Measurements from ENCODE around the gene HDAC4. TPM values are rescaled to one million over a fixed set of nuclear protein-coding genes. Genes with fewer than 3 reads are reported as not detected.

The HDAC4 gene
- total and polyA plus RNA-seq, 4 donors = 2.9 to 37.2 (median 4.4) TPM

DNA sequence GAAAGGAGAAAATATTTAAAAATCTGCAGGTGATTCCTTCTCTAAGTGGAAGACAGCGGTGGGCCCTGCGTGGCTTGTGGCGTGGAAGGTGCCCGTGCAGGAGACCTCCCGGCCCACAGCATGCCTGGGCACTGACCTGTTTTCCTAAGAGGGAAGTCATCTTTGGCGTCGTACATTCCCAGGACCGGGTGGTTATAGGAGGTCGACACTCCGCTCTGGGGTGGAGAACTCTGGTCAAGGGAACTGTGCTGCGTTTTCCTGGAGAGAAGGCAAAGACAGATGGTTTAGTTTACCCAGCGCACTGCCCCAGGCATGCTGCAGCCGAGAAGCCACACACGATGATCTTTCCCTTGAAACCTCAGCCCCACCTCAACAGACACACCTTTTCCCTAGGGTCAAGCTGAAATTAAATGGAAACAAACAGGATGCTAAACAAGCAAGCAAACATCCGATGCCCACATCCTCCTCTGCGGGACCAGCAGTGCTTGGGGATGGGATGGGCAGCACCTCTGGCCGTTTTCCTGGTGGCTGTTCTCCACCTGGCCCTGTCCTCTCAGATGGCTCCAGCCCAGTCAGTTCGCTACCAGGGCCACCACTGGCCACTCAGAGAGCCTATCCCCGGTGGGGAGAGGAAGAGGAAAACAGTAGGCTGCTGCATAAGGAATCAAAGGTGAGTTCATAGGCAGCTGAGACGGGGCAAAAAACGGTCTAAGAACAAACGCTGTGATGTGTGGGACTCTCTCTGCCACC is 244.1 kb downstream of the HDAC4 start (continued):
- TF ChIP-seq, protein P1, sequence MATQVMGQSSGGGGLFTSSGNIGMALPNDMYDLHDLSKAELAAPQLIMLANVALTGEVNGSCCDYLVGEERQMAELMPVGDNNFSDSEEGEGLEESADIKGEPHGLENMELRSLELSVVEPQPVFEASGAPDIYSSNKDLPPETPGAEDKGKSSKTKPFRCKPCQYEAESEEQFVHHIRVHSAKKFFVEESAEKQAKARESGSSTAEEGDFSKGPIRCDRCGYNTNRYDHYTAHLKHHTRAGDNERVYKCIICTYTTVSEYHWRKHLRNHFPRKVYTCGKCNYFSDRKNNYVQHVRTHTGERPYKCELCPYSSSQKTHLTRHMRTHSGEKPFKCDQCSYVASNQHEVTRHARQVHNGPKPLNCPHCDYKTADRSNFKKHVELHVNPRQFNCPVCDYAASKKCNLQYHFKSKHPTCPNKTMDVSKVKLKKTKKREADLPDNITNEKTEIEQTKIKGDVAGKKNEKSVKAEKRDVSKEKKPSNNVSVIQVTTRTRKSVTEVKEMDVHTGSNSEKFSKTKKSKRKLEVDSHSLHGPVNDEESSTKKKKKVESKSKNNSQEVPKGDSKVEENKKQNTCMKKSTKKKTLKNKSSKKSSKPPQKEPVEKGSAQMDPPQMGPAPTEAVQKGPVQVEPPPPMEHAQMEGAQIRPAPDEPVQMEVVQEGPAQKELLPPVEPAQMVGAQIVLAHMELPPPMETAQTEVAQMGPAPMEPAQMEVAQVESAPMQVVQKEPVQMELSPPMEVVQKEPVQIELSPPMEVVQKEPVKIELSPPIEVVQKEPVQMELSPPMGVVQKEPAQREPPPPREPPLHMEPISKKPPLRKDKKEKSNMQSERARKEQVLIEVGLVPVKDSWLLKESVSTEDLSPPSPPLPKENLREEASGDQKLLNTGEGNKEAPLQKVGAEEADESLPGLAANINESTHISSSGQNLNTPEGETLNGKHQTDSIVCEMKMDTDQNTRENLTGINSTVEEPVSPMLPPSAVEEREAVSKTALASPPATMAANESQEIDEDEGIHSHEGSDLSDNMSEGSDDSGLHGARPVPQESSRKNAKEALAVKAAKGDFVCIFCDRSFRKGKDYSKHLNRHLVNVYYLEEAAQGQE (IDR thresholded peaks at IDR 0.05) = no peak
- TF ChIP-seq SP1 (IDR thresholded peaks at IDR 0.05) = no peak
- TF ChIP-seq HNF4A (conservative IDR thresholded peaks at IDR 0.05) = no peak
- no peak for TF ChIP-seq EGR1 (IDR thresholded peaks at IDR 0.05; ENCODE audit: low read depth in 2 of 2)
- no peak for TF ChIP-seq RXRA (IDR thresholded peaks at IDR 0.05)

DNA sequence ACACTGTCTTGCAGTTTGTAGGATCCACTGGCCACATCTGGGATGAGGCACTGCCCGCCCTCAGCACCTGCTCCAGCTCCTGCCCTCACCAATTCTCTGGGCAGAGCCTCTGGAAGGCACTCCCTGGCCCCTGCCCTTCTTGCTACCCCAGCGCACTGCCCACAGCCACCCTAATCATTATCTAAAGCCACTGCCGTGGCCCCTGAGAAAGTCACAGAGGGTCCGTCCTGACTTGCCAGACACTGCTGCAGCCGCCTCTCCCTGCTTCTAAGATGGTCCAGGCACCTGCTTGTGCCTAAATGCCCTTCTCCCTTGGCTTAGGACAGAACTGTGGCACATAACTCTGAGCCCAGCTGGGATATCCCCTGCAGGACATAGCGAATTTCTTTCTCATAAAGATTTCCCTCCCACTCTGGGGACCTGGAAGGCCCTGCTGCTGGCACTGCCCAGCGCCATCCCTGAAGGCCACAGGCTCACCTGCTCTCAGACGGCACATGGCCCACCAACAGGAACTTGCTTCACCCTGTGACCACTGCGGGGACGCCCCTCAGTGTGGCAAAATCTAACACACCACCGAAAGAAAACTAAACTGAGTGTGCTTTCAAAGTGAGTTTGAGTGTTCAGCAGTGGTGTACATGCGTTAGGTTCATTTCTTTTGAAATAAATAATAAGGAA is 244.9 kb downstream of the HDAC4 start:
- Histone ChIP-seq H3K9ac (ENCODE audit: low read depth in 1 of 2, low read length in 2 of 2) (no peak overlapping the region), H3K27ac (ENCODE audit: low read depth in 1 of 2, low read length in 2 of 2) (no peak overlapping the region), H3K9me3 (ENCODE audit: control insufficient read depth in 4 of 4, low read length in 3 of 4) (no peaks in the 10 kb centered on the region), H3K4me1 (ENCODE audit: control insufficient read depth in 4 of 4, insufficient read depth in 4 of 4, low read length in 3 of 4) (no peaks in the 10 kb centered on the region), H3K36me3 (ENCODE audit: control insufficient read depth in 4 of 4, insufficient read depth in 3 of 4, low read depth in 1 of 4, low read length in 3 of 4) (peaks cover 7 to 50% (median 11%) of the 10 kb centered on the region in 4 donors), H3K27me3 (ENCODE audit: control insufficient read depth in 4 of 4, insufficient read depth in 4 of 4, low read length in 3 of 4) (no peaks in the 10 kb centered on the region), H3K4me3 (ENCODE audit: low read depth in 1 of 3, low read length in 3 of 3) (no peak overlapping the region)
- WGBS = 97% methylated on average over 12 of the region's 12 CpGs
- TF ChIP-seq HNF4A (conservative IDR thresholded peaks at IDR 0.05) = no peak
- TF ChIP-seq, protein P2, sequence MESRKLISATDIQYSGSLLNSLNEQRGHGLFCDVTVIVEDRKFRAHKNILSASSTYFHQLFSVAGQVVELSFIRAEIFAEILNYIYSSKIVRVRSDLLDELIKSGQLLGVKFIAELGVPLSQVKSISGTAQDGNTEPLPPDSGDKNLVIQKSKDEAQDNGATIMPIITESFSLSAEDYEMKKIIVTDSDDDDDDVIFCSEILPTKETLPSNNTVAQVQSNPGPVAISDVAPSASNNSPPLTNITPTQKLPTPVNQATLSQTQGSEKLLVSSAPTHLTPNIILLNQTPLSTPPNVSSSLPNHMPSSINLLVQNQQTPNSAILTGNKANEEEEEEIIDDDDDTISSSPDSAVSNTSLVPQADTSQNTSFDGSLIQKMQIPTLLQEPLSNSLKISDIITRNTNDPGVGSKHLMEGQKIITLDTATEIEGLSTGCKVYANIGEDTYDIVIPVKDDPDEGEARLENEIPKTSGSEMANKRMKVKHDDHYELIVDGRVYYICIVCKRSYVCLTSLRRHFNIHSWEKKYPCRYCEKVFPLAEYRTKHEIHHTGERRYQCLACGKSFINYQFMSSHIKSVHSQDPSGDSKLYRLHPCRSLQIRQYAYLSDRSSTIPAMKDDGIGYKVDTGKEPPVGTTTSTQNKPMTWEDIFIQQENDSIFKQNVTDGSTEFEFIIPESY (IDR thresholded peaks at IDR 0.05) = no peak
- no peak for TF ChIP-seq RXRA (IDR thresholded peaks at IDR 0.05)
- no peak for TF ChIP-seq FOXA1 (IDR thresholded peaks at IDR 0.05)
- TF ChIP-seq ATF3 (IDR thresholded peaks at IDR 0.05) = no peak
- no peak for TF ChIP-seq CTCF (IDR thresholded peaks at IDR 0.05; ENCODE audit: low read depth, low read length, missing input control)
- no peak for TF ChIP-seq HNF4G (IDR thresholded peaks at IDR 0.05)
- no peak for TF ChIP-seq SP1 (IDR thresholded peaks at IDR 0.05)
- no peak for TF ChIP-seq MAX (IDR thresholded peaks at IDR 0.05)
- no peak for TF ChIP-seq YY1 (IDR thresholded peaks at IDR 0.05)
- no peak for TF ChIP-seq GABPA (IDR thresholded peaks at IDR 0.05 in 1 of 2, conservative IDR thresholded peaks at IDR 0.05 in 1 of 2)
- no peak for TF ChIP-seq EGR1 (IDR thresholded peaks at IDR 0.05; ENCODE audit: low read depth in 2 of 2)
- TF ChIP-seq NR2F2 (IDR thresholded peaks at IDR 0.05) = no peak
- no peak for TF ChIP-seq RAD21 (IDR thresholded peaks at IDR 0.05)
- no peak for DNase-seq (ENCODE audit: low spot score)
